HepG2 (cell line): ENCODE data around the gene ZSCAN1. TPM values are rescaled to one million over a fixed set of nuclear protein-coding genes. Genes with fewer than 3 reads are reported as not detected.

Experiments used
- ARID4A ChIP-seq: sonication (generic); formaldehyde crosslinking; IDR thresholded peaks from 2 replicates; pipeline ENCODE4 v1.5.0; 2020; ENCODE audit warnings: mild to moderate bottlenecking, missing genetic modification reagents, borderline replicate concordance
- ETV5 ChIP-seq: IDR thresholded peaks from 2 replicates; pipeline ENCODE4 v1.6.1; 2018; ENCODE audit warnings: missing biosample characterization, missing genetic modification reagents, inconsistent platforms, borderline replicate concordance
- KDM1A ChIP-seq: IDR thresholded peaks from 2 replicates; pipeline ENCODE4 v1.6.1; 2016; ENCODE audit warnings: missing compliant biosample characterization
- KLF13 ChIP-seq: sonication (generic); formaldehyde crosslinking; IDR thresholded peaks from 2 replicates; pipeline ENCODE4 v1.4.0; 2020; ENCODE audit warnings: mild to moderate bottlenecking, missing genetic modification reagents
- KMT2A ChIP-seq: sonication (generic); formaldehyde crosslinking; IDR thresholded peaks from 2 replicates; pipeline ENCODE4 v1.4.0; 2020; ENCODE audit warnings: missing genetic modification reagents
- MAX ChIP-seq: IDR thresholded peaks from 2 replicates; pipeline ENCODE4 v1.6.1; 2012; ENCODE audit warnings: inconsistent platforms
- MIER3 ChIP-seq: IDR thresholded peaks from 2 replicates; pipeline ENCODE4 v1.6.1; 2016; ENCODE audit warnings: missing compliant biosample characterization, borderline replicate concordance
- MIXL1 ChIP-seq: IDR thresholded peaks from 2 replicates; pipeline ENCODE4 v1.6.1; 2016
- PBX3 ChIP-seq: sonication (generic); formaldehyde crosslinking; IDR thresholded peaks from 2 replicates; pipeline ENCODE4 v1.8.1; 2023; ENCODE audit warnings: missing genetic modification reagents, inconsistent platforms, borderline replicate concordance
- POLR2A ChIP-seq, 2 experiments: IDR thresholded peaks; 2 replicates each; pipeline ENCODE4 v1.6.1; 2011; ENCODE audit warnings: low read depth in 2 of 2, low read length in 2 of 2, mild to moderate bottlenecking in 1 of 2, moderate library complexity in 1 of 2; ENCODE audit not compliant: insufficient read depth in 1 of 2
- POLR2G ChIP-seq: fragments of 200-400 bp; formaldehyde crosslinking; IDR thresholded peaks from 2 replicates; pipeline ENCODE4 v1.6.1; 2018; ENCODE audit warnings: mild to moderate bottlenecking, low read depth, low read length, moderate library complexity
- SIN3B ChIP-seq: fragments of 150-350 bp; IDR thresholded peaks from 2 replicates; pipeline ENCODE4 v1.6.1; 2014; ENCODE audit warnings: low read length
- THAP7 ChIP-seq: sonication (generic); formaldehyde crosslinking; IDR thresholded peaks from 2 replicates; pipeline ENCODE4 v1.8.1; 2023; ENCODE audit warnings: mild to moderate bottlenecking, missing genetic modification reagents
- ZNF142 ChIP-seq: sonication (generic); formaldehyde crosslinking; IDR thresholded peaks from 2 replicates; pipeline ENCODE4 v1.4.0; 2020; ENCODE audit warnings: missing genetic modification reagents
- ZNF317 ChIP-seq: sonication (generic); formaldehyde crosslinking; IDR thresholded peaks from 2 replicates; pipeline ENCODE4 v1.5.0; 2020; ENCODE audit warnings: mild to moderate bottlenecking, missing genetic modification reagents
- ZNF746 ChIP-seq: sonication (generic); formaldehyde crosslinking; IDR thresholded peaks from 2 replicates; pipeline ENCODE4 v1.8.0; 2022; ENCODE audit warnings: mild to moderate bottlenecking, missing genetic modification reagents
- ZNF879 ChIP-seq: sonication (generic); formaldehyde crosslinking; IDR thresholded peaks from 2 replicates; pipeline ENCODE4 v1.8.1; 2023; ENCODE audit warnings: missing genetic modification reagents
- polyA plus RNA-seq, 8 experiments: library from polyadenylated mRNA; depleted of rRNA in 3 of 8; stranded (reverse) in 7 of 8; unstranded in 1 of 8; fragments of >200 nt; fragmentation: Illumina TruSeq in 4 of 8; extraction: Trizol in 4 of 8; gene quantifications; 2 replicates each; pipeline versions ENCODE4 v1.2.1 to v1.2.3, GENCODE V29; 2011 to 2016; ENCODE audit warnings: low read depth in 4 of 8, missing spikeins in 1 of 8, mixed read lengths in 1 of 8; ENCODE audit not compliant: insufficient read depth in 1 of 8
- total RNA-seq, 5 experiments: library from RNA; depleted of rRNA; stranded (reverse); fragments of >200 nt; fragmentation: Illumina TruSeq; extraction: Trizol; gene quantifications; 2 replicates each; pipeline ENCODE4 v1.2.3, GENCODE V29; 2016; ENCODE audit warnings: low read depth in 1 of 5

The ZSCAN1 gene
- total and polyA plus RNA-seq, 2 of the 13 experiments (the other 11 are each of a cell fraction or from before 2014, with no cell fraction given): not detected

GRCh38 chr19:58002384-58003173 lies 31.2 kb upstream of the ZSCAN1 start, which contains the start of gene ZNF606 (continued):
- TF ChIP-seq KDM1A (CRISPR knock-in tag) (peak; percentile 93; the same call in 1 of the 2 replicates), ETV5 (CRISPR knock-in tag) (peak; percentile 78), ZNF746 (CRISPR knock-in tag) (peak; percentile 18; the same call in 1 of the 2 replicates), ZNF879 (CRISPR knock-in tag) (peak; percentile 63; the same call in 1 of the 2 replicates), PBX3 (CRISPR knock-in tag) (peak; percentile 70; the same call in 1 of the 2 replicates), POLR2A (IDR thresholded peaks at IDR 0.05; ENCODE audit: insufficient read depth in 1 of 2, low read depth in 2 of 2, low read length in 2 of 2) (peak in 1 of 2 experiments; percentile 74; a peak in 2 of 4 replicates), KLF13 (CRISPR knock-in tag) (peak; percentile 42; the same call in 1 of the 2 replicates), ZNF142 (peak; percentile 37; the same call in 1 of the 2 replicates), MIXL1 (CRISPR knock-in tag) (no peak), POLR2G (peak; percentile 78), KMT2A (peak; percentile 82; the same call in 1 of the 2 replicates), ZNF317 (CRISPR knock-in tag) (peak; percentile 15; the same call in 1 of the 2 replicates), MIER3 (CRISPR knock-in tag) (0 out of 2 replicates have a peak, but pooled peaks have one; percentile 33), THAP7 (CRISPR knock-in tag) (peak; percentile 98), MAX (peak; percentile 86), ARID4A (CRISPR knock-in tag) (peak; percentile 97), SIN3B (0 out of 2 replicates have a peak, but pooled peaks have one; percentile 42)
